G401.6 (cell line): ENCODE results near the gene MARK1.

Experiments used
- FAIRE-seq: peaks from 2 replicates; lab custom pipeline; 2012; peaks lifted over from hg19 to GRCh38; lab: Jason Lieb, UNC

The MARK1 gene

GRCh38 chr1:220527908-220528678 is at the start of gene MARK1:
TSS of gene MARK1 (plus strand) at chr1:220528136. CDS start at chr1:220528823, 687 bp downstream.
- no peak for FAIRE-seq

- FAIRE-seq = no peak
Observed at GRCh38 chr1:220483700-220484099, 44.2 kb upstream of the MARK1 start.

DNA sequence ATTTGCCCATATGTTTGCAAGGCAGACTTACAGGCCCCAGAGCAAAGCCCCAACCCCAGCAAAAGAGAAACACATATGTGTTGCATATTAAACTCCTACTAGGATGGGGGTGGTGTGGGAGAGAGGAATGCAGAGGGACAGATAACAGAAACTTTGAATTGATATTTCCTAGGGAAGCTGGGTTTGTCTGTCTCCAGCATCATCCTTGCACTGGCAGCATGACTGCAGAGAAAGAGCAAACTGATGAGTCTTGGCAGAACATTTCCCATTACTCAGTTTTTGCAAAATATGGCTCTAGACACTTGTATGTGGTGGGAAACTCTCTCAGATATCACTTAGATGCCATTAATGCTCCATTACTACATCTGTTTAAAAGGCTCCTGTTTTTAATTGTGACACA is 43.8 kb upstream of the MARK1 start:
- FAIRE-seq = no peak

DNA sequence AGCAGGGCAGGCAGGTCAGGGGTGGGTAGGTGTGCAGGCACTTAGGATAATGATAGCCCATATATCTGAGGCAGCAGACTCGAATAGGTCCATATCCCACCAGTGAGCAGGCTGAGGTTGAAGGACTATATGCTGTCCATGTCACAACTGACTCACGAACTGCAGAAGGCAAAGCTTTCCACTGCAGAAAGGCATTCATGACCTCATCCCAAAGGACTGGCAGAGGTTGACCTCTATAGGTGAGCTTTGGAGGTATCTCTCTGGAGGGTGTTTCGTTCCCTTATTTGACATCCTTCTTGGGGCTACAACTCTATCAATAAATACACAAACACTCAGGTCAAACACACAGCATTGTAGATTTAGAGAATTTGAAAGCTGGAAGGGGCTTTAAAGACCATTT is 42.8 kb upstream of the MARK1 start:
- no peak for FAIRE-seq

DNA sequence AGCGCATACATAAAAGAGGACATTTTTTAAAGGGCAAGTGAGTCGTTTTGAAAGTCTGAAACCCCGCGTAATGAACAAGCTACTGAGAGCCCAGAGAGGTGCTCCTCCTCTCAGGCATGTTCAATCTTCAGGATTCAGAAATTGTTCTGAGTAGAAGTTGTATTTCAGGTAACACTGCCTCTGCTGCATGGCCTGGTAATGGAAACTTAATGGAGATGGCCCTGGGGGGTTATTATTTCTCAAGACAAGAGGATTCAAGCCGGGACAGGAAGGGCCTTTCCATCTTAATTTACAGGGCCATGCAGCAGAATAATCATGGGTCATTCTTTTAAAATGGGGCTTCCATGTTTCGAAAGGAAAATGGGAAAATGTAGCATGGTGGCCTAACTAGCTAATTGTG is 42.1 kb upstream of the MARK1 start:
- FAIRE-seq = no peak

DNA sequence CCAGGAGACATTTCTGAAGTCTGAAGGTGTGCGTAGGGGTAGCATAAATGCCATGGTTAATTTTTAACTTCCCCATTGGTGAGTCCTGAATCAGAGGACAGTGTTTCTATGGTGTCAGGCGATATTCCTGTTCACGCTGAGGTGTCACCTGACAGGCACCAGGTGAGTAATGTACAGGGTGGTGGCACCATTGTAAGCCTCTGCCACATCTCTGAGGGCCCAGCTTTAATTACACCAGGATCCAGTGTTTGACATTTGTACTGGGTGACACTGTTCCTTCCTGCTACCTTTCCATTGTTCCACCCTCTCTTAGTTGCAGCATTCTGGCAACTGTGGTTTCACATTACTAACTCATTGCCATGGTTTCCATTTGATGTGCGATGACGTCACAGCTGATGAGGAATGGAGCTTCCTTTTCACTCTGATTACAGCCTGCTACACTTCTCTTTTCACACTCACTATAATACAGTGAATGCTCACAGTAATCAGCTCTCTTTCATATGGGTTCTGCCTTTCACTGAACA is 40.6 kb upstream of the MARK1 start:
- no peak for FAIRE-seq

DNA sequence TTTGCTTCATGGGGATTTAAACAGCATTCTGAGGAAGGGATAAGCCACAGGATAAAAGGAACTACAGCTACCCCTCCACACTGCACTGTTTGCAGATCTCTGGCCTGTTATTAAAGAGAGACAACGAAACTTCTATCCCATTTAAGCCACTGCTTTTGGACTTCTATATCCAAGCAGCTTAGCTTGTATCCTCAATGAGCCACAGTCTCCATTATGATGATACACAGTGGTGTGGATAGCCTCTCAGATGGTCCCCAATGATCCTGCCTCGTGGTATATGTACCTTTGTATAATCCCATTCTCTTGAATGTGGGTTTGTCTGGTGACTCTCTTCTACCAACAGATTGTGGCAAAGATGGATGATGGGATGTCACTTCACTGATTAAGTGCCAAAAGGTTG is 36.0 kb upstream of the MARK1 start:
- FAIRE-seq = no peak

GRCh38 chr1:220497220-220497947 is 30.6 kb upstream of the MARK1 start:
- no peak for FAIRE-seq

GRCh38 chr1:220498188-220498587 is 29.7 kb upstream of the MARK1 start:
- no peak for FAIRE-seq

- FAIRE-seq = no peak
Observed at GRCh38 chr1:220500372-220500771, 27.6 kb upstream of the MARK1 start.

GRCh38 chr1:220504329-220504728 is 23.6 kb upstream of the MARK1 start:
- FAIRE-seq = no peak

GRCh38 chr1:220507085-220507484 is 20.9 kb upstream of the MARK1 start:
- FAIRE-seq = no peak

GRCh38 chr1:220511179-220511578 is 16.8 kb upstream of the MARK1 start:
- no peak for FAIRE-seq

GRCh38 chr1:220511785-220512184 is 16.2 kb upstream of the MARK1 start:
- FAIRE-seq = no peak

- FAIRE-seq = no peak
Observed at GRCh38 chr1:220513834-220514233, 14.1 kb upstream of the MARK1 start.

- FAIRE-seq = no peak
Observed at GRCh38 chr1:220514256-220514655, 13.7 kb upstream of the MARK1 start.

DNA sequence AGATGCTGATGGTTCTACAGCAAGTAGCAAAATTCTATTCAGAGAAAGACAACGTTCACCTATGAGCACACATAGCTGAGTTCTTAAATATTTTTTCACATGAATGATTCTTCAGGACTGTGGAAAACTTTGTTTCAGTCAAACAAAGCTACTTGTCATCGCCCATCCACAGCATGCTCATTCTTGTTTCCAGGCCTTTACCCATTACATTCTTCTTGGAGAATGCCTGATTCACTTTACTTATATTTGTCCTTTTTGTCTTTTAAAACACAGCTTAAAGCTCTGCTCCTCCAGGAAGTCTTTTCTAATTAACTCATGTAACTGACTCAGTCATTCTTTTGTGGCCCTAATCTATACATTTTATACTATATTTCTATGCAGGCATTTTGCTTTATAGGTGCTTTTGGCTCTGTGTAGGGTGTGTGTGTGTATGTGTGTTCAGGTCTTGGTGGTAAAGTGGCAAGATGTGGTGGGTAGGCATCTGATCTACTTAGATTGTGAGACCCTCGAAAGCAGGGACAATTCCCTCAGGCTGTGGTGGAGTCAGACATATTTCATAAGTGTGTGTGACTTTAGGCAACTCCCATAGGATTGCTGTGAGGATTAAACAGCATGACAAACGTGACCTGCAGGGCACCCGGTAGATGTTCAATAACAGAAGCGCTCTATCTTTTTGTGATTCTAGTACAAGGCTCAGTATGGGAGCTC is 11.8 kb upstream of the MARK1 start:
- no peak for FAIRE-seq

- no peak for FAIRE-seq
Observed at GRCh38 chr1:220516722-220517042, 11.3 kb upstream of the MARK1 start.

GRCh38 chr1:220521778-220522177 is 6.2 kb upstream of the MARK1 start:
- FAIRE-seq = no peak

- FAIRE-seq = no peak
Observed at GRCh38 chr1:220526294-220526693, 1.6 kb upstream of the MARK1 start.

DNA sequence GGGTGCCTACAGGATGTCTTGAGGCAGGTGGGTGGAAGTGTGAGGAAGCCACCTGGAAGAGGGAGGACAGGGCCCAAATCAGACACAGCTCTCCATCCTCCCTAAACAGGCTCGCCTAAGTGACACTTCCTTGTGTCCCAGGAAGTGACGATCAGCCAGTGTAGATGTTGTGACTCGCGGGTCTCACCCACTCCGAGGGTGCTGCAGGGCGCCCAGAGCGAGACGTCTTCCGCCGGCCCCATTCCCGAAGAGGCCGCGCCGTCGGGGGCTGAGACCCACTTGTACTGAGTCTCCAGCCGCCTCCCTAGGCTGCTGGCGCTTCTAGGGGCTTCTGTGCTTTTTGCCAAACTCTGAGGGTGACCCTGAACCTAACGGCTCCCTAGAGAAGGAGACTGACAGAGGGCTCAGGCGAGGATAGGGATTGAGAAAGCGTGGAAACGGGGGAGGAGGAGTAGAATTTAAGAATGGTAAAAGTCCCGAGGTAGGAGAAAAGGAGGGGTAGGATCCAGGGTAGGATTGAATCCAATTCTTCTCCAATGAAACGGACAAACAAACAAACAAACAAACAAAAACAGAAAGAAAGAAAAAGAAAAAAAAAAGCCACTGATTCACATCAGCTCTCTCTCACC is 543 bp upstream of the MARK1 start:
- no peak for FAIRE-seq

DNA sequence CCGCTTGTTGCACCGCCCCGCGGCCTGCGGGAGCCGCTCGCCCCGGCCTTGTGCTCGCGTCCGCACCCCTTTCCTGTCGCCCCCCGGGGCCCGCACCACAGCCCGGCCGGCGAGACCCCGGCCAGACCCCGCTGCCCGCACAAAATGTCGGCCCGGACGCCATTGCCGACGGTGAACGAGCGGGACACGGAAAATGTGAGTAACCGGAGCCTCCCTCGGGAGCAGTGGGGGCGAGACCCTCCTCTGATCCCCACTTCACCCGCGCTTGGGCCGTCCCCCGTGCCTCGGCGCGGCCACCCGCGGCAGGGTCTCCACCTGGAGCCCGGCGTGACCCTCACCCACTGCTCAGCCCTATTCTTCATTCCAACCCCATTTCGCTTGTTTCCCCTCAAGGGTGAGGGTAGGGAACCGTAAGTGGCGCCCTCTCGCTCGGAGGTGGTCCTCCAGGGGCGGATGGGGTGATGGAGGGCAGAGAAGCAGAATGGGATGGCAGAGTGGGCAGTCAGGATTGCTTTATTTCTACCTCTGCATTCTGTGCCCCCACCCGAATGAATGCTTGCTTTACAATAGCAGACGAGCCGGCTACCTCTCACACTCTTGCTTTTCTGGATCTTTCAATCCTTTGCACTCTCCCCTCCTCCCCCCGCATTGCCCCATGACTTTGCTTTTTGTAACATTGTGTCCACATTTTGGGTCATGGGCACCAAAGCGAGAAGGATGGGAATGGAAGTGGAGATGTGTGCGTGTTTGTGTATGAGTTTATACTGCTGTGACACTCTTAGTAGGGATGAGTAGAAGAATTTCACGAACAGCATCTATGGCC is 954 bp downstream of the MARK1 start:
- no peak for FAIRE-seq
